ENCODE results near the gene CADPS.

Gene CADPS

GRCh38 chr3:62874711-62875557 is at the start of gene CADPS:
Gene CADPS, minus strand, starts transcription at chr3:62875416. Its CDS starts 387 bp downstream, at chr3:62875029.
- peak; percentile 58 for DNase-seq (ENCODE audit: low spot score)

GRCh38 chr3:62923066-62923465 is 47.9 kb upstream of the CADPS start:
- DNase-seq (ENCODE audit: low spot score), result no peak

- no peak for DNase-seq (ENCODE audit: low spot score)
Measured at GRCh38 chr3:62922326-62922725, 47.1 kb upstream of the CADPS start.

GRCh38 chr3:62920466-62920784 is 45.2 kb upstream of the CADPS start:
- no peak for DNase-seq (ENCODE audit: low spot score)

- no peak for DNase-seq (ENCODE audit: low spot score)
Measured at GRCh38 chr3:62919784-62920465, 44.7 kb upstream of the CADPS start.

GRCh38 chr3:62918777-62919176 is 43.6 kb upstream of the CADPS start:
- no peak for DNase-seq (ENCODE audit: low spot score)

GRCh38 chr3:62918131-62918530 is 42.9 kb upstream of the CADPS start:
- no peak for DNase-seq (ENCODE audit: low spot score)

- no peak for DNase-seq (ENCODE audit: low spot score)
Measured at GRCh38 chr3:62911526-62911925, 36.3 kb upstream of the CADPS start.

GRCh38 chr3:62905331-62905730 is 30.1 kb upstream of the CADPS start:
- DNase-seq (ENCODE audit: low spot score), result no peak

GRCh38 chr3:62898530-62899496 is 23.6 kb upstream of the CADPS start:
- no peak for DNase-seq (ENCODE audit: low spot score)

- no peak for DNase-seq (ENCODE audit: low spot score)
Measured at GRCh38 chr3:62895901-62896300, 20.7 kb upstream of the CADPS start.

- no peak for DNase-seq (ENCODE audit: low spot score)
Measured at GRCh38 chr3:62892951-62893350, 17.7 kb upstream of the CADPS start.

- DNase-seq (ENCODE audit: low spot score), result no peak
Measured at GRCh38 chr3:62892045-62892444, 16.8 kb upstream of the CADPS start.

- no peak for DNase-seq (ENCODE audit: low spot score)
Measured at GRCh38 chr3:62888778-62889177, 13.6 kb upstream of the CADPS start.

GRCh38 chr3:62888180-62888579 is 13.0 kb upstream of the CADPS start:
- DNase-seq (ENCODE audit: low spot score), result no peak

GRCh38 chr3:62885136-62885535 is 9.9 kb upstream of the CADPS start:
- no peak for DNase-seq (ENCODE audit: low spot score)

- DNase-seq (ENCODE audit: low spot score), result no peak
Measured at GRCh38 chr3:62884096-62884870, 9.1 kb upstream of the CADPS start.

- DNase-seq (ENCODE audit: low spot score), result no peak
Measured at GRCh38 chr3:62882676-62883200, 7.5 kb upstream of the CADPS start.

- DNase-seq (ENCODE audit: low spot score), result no peak
Measured at GRCh38 chr3:62876064-62876463, 848 bp upstream of the CADPS start.

GRCh38 chr3:62875558-62876002 is 364 bp upstream of the CADPS start:
- DNase-seq (ENCODE audit: low spot score), result no peak

All from putamen (tissue), 1 donor.